T-helper 9 cell (primary cell): ENCODE data around the gene GABRR1.

Experiments used
- DNase-seq: peaks from one replicate; pipeline ENCODE4 v3.0.0-alpha.2; 2020

The GABRR1 gene

DNA sequence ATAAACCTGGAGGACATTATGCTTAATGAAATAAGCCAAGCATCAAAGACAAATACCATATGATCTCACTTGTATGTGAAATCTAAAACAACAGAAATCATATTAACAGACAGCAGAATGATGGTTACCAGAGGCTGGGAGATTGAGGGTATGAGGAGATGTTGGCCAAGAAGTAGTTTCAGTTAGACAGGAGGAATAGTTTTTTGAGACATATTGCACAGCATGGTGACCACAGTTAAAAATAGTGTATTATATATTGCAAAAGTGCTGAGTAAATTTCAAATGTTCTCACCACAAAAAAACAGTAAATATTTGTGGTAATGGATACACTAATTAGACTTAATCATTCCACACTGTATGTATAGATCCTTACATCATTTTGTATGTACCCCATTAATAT lies 1.8 kb downstream of the GABRR1 start:
- DNase-seq, result no peak

- DNase-seq, result no peak
Observed at GRCh38 chr6:89214197-89214596, 3.0 kb downstream of the GABRR1 start.

- no peak for DNase-seq
Observed at GRCh38 chr6:89212472-89212871, 4.7 kb downstream of the GABRR1 start.

GRCh38 chr6:89209457-89209856 lies 7.7 kb downstream of the GABRR1 start:
- no peak for DNase-seq

DNA sequence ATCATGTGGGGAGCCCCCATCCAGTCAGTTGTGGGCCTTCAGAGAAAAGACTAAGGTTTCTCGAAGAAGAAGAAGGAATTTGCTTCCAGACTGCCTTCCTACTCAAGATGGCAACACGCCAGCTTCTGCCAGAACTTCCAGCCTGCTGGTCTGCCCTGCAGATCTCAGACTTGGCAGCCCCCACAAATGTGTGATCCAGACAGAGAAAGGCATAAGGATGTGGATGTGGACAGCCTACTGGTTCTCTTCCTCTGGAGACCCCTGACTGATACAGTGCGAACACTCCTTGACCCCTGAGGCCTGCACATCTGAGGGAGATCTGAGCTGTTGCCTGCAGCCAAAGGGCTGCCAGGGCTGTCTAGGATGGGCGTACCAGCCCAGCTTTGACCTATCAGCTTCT lies 8.6 kb downstream of the GABRR1 start:
- no peak for DNase-seq

DNA sequence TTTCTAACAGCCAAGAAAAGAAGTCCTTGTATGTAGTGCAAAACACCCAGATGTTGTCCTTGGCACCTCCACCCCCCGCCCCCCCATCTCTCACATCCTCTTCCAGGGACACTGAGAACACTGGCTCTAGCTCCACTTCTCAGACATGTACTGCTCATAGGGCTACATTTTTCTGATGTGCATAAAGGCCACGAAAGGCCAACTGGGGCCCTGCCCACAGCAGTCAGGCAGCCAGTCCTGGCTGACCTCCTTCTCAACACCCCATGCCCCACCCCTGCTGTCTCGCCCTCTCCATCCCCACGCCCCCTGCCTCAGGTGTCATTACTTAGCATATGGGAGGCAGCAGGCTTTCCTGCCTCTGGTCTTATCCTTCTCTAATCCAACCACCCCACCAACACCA lies 11.3 kb downstream of the GABRR1 start:
- DNase-seq, result no peak

DNA sequence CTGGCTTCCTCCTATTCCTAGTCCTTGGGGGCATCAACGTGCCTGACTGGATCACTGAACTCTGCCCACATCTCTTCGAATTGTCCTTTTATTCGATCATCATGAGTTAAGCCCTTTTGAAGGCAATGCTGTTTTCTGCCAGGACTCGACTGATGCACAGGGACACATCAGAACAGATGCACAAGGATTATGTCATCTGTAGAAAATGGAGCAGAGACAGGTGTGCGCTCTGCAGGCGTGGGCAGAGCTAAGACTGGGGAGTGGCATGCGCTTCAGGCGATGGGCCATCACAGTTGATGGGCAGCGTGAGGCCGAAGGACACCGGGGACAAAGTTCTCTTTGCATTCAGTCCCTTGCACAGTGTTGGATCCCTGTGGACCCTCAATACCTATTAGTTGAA lies 13.1 kb downstream of the GABRR1 start:
- DNase-seq, result no peak

DNA sequence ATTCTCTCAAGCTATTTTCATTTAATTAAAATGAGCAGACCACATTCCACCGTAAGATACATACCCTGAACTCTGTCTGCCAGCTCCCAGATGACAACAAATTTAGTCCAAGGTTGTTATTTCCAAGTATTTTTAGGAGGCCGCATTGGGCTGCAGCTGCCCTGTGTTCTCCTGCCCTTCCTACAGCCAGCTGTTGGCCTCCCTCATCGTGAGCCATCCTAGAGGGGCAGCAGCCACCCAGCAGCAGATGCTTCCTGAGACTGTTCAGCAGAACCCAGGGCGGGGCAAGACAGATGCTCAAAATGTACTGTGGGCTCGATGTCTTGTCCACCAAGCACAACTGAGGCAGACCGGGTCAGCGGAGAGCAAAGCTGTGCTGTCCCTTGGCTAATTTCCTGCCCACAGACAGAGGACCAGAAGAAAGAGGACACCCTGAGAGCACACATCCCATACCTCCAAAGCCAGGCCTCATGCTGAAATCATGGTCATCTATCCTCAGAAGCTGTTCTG lies 16.4 kb downstream of the GABRR1 start:
- DNase-seq, result no peak

GRCh38 chr6:89199579-89199978 lies 17.6 kb downstream of the GABRR1 start:
- DNase-seq, result no peak

GRCh38 chr6:89198235-89198634 lies 18.9 kb downstream of the GABRR1 start:
- no peak for DNase-seq

- no peak for DNase-seq
Observed at GRCh38 chr6:89197141-89197540, 20.0 kb downstream of the GABRR1 start.

DNA sequence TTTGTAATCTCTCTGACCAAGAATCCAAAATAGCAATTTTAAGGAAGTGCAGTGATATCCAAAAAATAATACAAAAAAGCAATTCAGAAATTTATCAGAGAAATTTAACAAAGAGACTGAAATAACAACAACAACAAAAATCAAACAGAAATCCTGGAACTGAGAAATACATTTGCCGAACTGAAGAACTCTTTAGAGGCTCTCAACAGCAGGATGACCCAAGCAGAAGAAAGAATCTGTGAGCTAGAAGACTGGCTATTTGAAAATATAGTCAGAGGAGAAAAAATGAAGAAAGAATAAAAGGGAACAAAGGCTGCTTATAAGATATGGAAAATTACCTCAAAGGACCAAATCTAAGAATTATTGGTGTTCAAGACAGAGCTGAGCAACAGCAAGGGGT lies 22.6 kb downstream of the GABRR1 start:
- DNase-seq, result no peak

DNA sequence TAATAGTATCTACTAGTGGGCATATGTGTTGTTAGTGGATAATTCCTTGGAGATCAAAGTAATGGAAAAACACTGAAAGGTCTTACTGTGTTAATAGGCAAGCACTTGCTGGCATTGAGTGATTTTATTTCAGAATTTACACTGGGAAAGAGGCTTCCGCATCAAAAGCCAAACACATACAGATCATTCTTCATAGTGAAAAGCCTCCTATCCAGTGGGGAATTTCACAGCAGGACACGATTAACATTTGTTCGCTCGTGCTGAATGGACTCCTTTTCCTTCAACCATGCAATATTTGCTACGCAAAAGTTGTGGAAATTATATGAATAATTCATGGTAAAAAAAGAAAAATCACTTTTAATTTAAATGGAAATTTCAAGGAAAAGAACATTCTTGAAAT lies 26.4 kb downstream of the GABRR1 start:
- no peak for DNase-seq

GRCh38 chr6:89187504-89187903 lies 29.7 kb downstream of the GABRR1 start:
- no peak for DNase-seq

DNA sequence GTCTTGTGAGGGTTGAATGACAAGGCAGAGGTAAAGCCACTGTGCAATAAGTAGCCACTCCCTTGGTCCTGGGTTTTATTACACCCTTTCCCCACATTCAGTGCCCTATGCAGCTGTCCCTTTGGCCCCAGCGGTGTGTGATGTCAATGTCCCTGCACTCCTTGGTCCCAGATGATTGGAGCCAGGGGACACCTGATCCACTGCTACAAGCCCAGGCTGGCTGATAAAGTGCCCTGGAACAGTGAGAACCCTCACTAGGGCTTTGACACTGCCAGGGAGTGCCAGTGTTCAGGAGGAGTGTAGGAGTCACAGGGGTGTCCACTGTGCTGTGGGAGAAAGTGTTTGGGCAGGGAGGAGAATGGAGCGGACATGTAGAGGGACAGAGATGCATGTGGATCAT lies 30.4 kb downstream of the GABRR1 start:
- DNase-seq, result no peak

GRCh38 chr6:89184344-89184743 lies 32.8 kb downstream of the GABRR1 start:
- no peak for DNase-seq

DNA sequence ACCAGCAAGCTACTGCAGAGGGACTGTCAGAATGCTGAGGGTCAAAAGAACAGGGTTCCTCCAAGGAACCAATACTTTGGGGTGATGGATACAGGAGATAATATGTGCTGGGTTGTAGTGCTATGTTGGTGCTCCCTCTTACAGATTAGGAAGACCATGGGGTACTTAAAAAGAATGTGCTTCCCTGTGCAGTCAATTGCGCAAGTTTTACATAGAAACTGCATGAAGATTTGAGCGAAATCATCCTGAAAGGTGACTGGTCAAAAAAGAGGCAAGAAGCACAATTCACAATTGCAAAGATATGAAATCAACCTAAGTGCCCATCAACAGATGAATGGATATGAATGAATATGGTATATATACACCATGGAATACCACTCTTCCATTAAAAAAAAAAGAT lies 33.9 kb downstream of the GABRR1 start:
- no peak for DNase-seq

GRCh38 chr6:89180971-89181370 lies 36.2 kb downstream of the GABRR1 start:
- DNase-seq, result no peak

- DNase-seq, result no peak
Observed at GRCh38 chr6:89180112-89180511, 37.0 kb downstream of the GABRR1 start.

DNA sequence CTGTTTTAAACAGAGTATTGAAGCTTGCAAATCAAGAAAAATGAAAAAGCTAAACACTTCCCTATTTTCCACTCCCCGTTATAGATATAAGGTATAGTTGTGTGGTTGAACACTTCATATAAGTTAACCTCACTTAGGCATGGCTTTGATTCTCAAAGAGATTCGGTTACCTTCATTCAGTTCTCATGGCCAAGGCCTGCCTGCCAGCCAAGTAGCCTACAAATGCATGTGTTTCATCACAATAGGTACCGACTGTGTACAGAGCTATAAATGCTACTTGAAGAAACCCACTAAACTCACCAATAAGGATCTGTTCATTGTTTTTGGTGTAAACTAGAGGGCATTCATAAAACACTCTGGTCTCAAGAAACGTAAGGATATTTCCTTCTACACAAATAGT lies 43.5 kb downstream of the GABRR1 start:
- no peak for DNase-seq

DNA sequence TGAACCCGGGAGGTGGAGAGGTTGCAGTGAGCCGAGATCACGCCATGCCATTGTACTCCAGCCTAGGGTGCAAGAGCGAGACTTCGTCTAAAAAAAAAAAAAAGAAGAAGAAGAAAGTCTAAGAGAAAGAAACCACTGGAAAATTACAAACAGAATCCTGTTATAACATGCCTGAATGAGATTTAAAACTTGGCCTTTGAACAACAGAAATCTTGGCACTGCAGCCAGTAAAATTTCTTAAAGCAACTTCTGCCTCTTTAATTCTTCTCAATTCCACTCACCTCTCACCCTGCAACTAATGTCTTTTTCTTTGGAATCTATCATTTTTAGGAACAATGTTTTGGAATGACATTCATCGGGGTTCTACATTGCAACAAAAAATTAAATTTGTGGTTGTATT lies 45.0 kb downstream of the GABRR1 start:
- no peak for DNase-seq

GRCh38 chr6:89162047-89162371 lies 55.1 kb downstream of the GABRR1 start:
- DNase-seq, result no peak

GRCh38 chr6:89161326-89162046 lies 55.7 kb downstream of the GABRR1 start:
- DNase-seq, result no peak

GRCh38 chr6:89160331-89161092 lies 56.6 kb downstream of the GABRR1 start:
- no peak for DNase-seq

GRCh38 chr6:89154131-89154530 lies 63.0 kb downstream of the GABRR1 start:
- DNase-seq, result no peak
